ENCODE measurements around the gene FLAD1. TPM values are rescaled to one million over a fixed set of nuclear protein-coding genes. Genes with fewer than 3 reads are reported as not detected.

Gene FLAD1
- total RNA-seq, 1 donor from 2014 or later, result 21.9 TPM

DNA sequence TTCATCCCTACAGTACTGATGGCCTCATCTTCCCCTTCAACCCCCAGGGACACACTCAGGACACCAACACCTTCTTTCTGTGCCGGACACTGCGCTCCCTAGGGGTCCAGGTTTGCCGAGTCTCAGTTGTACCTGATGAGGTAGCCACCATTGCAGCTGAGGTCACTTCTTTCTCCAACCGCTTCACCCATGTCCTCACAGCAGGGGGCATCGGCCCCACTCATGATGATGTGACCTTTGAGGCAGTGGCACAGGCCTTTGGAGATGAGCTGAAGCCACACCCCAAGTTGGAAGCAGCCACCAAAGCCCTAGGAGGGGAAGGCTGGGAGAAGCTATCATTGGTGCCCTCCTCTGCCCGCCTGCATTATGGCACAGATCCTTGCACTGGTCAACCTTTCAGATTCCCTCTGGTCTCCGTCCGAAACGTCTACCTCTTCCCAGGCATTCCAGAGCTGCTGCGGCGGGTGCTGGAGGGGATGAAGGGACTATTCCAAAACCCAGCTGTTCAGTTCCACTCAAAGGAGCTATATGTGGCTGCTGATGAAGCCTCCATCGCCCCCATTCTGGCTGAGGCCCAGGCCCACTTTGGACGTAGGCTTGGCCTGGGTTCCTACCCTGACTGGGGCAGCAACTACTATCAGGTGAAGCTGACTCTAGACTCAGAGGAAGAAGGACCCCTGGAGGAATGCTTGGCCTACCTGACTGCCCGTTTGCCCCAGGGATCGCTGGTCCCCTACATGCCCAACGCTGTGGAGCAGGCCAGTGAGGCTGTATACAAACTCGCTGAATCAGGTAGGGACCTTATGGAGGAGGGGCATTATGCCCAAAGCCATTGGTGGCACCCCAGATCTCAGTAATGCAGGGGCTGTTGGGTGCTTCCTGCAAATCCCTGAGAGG, 5.2 kb downstream of the FLAD1 start:
- ATAC-seq (no peak), DNase-seq (ENCODE audit: low spot score) (no peak)

DNA sequence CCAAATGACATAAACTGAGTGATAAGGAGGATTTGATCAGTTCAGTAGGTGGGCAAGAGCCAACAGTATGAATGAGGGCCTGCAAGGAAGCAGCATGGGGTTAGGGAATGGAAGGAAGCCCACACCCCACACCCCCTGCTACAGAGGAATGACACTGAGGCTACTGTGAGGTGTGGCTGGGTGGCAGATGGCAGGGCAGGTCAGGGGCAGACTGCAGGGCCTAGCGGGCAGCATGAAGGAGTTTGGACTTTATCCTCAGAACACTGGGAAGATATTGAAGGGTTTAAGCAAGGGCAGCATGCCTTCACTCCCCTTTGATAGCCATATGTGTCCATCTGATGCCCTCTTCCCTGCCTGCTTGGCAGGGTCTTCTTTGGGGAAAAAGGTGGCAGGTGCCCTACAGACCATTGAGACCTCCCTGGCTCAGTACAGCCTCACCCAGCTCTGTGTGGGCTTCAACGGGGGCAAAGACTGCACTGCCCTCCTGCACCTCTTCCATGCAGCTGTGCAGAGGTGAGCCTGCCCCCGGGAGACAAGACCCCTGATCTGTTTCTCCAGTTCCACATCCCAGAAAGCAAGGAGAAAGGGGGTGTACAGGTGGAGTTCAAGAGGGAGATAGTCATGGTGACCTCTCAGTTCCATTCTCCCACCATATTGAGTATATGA, 6.2 kb downstream of the FLAD1 start:
- DNase-seq (ENCODE audit: low spot score) (no peak), ATAC-seq (peak; percentile 28)

GRCh38 chr1:154990276-154990675, 7.1 kb downstream of the FLAD1 start:
- ATAC-seq, result no peak
- DNase-seq (ENCODE audit: low spot score), result no peak

GRCh38 chr1:154992721-154993571, 9.8 kb downstream of the FLAD1 start:
- no peak for ATAC-seq

GRCh38 chr1:154993572-154994268, 10.6 kb downstream of the FLAD1 start, which contains the start of gene LENEP:
Gene LENEP, plus strand, starts transcription at chr1:154993586. Its CDS starts 22 bp downstream, at chr1:154993608.
- DNase-seq (ENCODE audit: low spot score) (no peak), ATAC-seq (no peak)

More at GRCh38 chr1:154992721-154993571, 9.8 kb downstream of the FLAD1 start:
- DNase-seq (ENCODE audit: low spot score), result no peak

- ATAC-seq, result no peak
Observed at GRCh38 chr1:154994269-154994587, 11.1 kb downstream of the FLAD1 start.

GRCh38 chr1:154994591-154994990, 11.4 kb downstream of the FLAD1 start:
- ATAC-seq, result no peak
- no peak for DNase-seq (ENCODE audit: low spot score)

More at GRCh38 chr1:154994269-154994587, 11.1 kb downstream of the FLAD1 start:
- DNase-seq (ENCODE audit: low spot score), result no peak

- peak; percentile 60 for DNase-seq (ENCODE audit: low spot score)
- ATAC-seq, result peak; percentile 47
Observed at GRCh38 chr1:154995301-154995983, 12.3 kb downstream of the FLAD1 start.

GRCh38 chr1:154996966-154997701, 14.0 kb downstream of the FLAD1 start:
- ATAC-seq (no peak), DNase-seq (ENCODE audit: low spot score) (peak; percentile 45)

DNA sequence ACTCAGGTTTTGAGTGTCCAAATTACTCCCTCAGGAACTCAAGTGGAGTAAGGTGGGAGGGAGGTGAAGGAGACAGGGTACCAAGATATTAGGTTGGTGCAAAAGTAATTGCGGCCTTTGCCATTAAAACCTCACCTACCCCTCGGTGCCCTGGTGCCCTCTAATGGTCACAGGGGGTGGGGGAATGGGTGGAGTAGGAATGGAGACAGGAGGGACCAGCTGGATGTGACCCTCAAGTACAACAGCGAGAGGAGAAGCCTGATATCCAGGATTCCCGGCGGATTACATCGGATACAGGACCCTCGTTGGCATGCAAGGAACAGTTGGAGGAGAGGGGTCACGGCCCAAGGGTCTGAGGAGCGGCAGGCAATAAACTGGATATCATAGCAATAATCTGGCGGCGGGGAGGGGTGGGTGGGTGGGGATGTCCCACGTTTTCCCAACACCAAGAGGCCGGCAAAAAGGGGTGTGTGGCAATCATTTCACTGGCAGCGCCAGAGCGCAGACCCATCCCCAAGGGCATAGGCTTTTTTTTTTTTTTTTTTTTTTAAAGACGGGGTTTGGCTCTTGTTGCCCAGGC, 15.1 kb downstream of the FLAD1 start:
- ATAC-seq (no peak), DNase-seq (ENCODE audit: low spot score) (peak; percentile 51)

GRCh38 chr1:154998818-154999570, 15.8 kb downstream of the FLAD1 start:
- DNase-seq (ENCODE audit: low spot score) (peak; percentile 68), ATAC-seq (no peak)

DNA sequence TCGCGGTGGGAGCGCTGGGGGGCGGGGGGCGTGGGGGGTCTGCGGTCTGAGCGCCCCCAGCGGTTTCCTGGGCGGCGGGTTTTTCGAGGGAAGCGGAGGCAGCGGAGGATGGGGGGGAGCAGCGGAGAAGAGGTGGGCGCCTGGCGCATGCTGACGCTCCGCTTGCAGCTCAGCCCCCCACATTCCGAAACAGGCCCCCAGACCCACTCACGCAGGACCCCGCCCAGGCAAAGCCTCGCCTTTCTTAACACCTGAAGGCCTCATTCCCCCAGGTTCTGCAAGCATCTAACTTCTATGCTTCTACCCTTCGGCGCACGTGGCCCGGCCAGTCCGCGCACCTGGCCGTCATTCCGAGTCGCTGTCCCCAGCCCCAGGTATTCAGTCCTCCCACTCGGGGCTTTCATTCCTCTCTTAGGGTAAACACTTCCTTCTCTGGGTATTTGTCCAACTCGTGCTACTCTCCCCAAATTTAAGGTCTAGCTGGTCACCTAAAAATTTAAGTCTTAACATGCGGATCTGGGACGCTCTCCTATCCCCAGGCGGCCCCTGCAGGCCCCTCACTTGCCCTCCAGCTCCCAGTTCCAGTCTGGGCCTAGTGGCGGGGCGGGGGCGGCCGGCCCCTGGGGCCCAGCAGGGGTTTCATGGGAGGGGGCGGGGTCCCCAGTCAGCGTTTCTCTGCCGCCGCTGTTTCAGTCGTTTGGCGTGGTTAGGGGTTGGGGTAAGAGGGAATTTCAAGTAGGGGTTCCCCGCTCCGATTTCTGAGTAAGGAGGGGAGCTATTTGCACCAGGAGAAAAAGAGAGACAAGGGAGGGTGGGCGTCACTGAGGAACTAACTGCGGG, 16.6 kb downstream of the FLAD1 start:
- ATAC-seq, result no peak
- no peak for DNase-seq (ENCODE audit: low spot score)

GRCh38 chr1:155000411-155000725, 17.2 kb downstream of the FLAD1 start:
- ATAC-seq, result no peak

DNA sequence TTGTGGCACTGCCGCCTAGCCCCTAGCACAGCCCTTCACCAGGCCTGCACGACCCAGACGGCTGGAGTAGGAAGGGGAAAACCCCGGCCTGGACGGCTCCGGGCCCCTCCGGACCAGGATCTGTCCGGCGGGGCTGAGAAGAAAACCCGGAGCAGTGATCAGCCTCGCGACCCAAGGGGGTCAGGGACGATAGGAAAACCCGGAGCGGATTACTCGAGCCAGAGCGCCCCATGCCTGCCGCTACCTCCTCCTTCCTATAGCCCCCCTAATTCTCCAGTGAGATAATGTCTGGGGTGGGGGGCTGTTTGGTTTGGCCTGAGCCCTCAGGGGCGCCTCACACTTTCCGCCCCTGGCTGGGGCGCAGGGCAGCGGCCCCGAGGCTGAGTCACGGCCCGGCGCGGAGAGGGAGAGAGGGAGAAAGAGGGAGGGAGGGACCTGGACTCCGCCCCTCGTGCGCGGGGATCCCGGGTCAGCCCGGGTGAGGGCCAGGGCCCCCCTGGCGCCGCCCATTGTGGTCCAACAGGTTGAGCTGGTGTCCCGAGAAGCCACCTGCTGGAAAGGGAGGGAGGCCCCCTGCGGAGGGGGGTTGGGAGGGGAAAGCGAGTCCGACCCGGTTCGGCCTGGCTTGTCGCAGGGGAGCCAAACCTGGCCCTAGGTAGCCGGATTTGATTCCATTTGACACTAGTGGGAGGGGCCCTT, 17.7 kb downstream of the FLAD1 start:
- ATAC-seq, result peak; percentile 56
- peak; percentile 97 for DNase-seq (ENCODE audit: low spot score)

More at GRCh38 chr1:155000411-155000725, 17.2 kb downstream of the FLAD1 start:
- peak; percentile 72 for DNase-seq (ENCODE audit: low spot score)

DNA sequence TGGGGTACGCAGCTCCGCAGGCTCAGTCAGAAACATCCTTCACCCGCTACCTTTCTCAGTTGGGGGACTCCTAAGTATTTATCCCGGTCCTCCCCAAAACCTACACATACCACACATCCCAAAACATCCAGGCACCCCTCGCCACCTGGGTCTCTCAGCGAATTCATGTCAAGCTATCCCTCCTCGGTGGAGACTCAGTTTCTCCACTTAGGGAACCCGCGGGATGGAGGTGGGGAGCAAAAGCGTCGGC, 18.2 kb downstream of the FLAD1 start:
- DNase-seq (ENCODE audit: low spot score) (no peak), ATAC-seq (no peak)

DNA sequence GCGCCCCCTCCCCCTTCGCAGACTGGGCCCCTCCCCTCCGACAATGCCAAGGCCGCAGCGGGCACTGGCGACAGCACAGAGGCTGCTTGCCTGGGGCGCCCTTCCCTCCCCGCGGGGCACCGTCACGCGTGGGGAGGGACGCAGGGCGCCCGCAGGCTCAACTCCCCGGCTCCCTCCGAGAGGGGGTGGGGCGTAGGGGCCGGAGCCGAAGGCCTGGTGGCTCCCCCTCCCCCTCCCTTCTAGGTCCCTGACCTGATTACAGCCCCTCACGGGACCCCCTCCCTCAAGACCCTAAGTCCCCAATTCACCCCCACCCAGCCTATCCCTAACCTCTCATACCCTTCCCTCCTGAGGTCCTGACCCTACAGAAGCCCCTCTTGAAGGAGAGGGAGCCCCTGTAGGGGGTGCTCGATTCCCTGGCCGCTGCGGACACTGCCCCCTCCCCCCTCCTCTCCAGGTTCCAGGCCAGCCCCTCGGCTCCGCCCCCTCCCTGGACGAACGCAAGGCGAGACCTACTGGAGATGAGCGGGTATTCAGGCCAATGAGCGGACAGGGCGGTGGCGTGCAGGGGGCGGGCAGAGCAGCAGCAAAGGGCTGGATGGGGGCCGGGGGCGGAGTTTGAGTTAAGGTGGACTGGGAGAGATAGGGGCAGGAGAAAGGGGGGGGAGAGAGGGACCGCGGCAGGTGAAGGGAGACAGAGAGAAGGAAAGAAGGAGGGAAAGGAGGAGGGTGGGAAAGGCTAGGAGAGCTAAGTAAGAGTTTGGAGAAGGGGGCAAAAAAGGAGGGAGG, 18.7 kb downstream of the FLAD1 start:
- DNase-seq (ENCODE audit: low spot score), result peak; percentile 100
- ATAC-seq, result peak; percentile 66
